ENCODE results near the gene ASCC3.

Gene ASCC3

GRCh38 chr6:100467129-100468015, 413.8 kb downstream of the ASCC3 start:
- H3K9me3 Mint-ChIP-seq, result peaks cover 18% of the 10 kb centered on the region
- H3K27me3 Mint-ChIP-seq, result peaks cover 94% of the 10 kb centered on the region
- H3K36me3 Mint-ChIP-seq (ENCODE audit: low read depth), result no peaks in the 10 kb centered on the region
- no peak overlapping the region for H3K4me3 Mint-ChIP-seq
- no peak for DNase-seq
- peaks cover 26% of the 10 kb centered on the region for H3K4me1 Mint-ChIP-seq (ENCODE audit: low read depth)
- H3K27ac Mint-ChIP-seq, result no peak overlapping the region

DNA sequence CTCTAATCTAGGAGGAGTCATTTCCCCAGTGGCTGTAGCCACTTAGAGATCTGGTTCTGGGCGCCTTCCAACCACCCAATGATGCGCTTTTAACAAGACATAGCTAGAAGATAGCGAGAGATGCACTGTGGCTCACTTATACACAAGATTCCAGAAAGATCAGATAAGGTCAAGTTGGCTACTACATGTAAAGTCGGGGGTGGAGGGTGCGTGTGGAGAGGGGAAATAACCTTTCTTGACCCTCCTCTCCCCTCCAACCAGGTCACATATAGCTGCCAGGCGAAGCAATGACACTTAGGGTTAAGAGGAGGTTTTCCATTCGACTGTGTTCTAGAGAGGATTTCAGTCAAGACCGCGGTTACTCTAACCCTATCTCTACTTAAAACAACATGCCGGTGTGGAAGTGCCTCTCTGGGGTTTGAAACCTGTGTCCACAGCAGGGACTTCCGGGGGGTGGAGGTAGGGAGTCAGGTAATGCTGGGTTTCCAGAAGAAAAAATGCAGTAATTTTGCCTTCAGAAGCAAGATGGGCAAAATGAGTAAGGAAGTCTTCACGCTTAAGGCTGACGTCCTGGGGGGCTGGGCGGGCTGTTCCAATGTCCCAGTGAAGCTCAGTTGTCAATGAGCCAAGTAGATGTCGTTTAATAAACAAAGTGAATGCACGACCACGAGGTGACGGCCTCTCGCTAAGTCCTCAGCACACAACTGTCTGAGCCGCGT, 414.6 kb downstream of the ASCC3 start:
- no peak for DNase-seq
- H3K9me3 Mint-ChIP-seq, result peaks cover 23% of the 10 kb centered on the region
- H3K4me3 Mint-ChIP-seq, result no peak overlapping the region
- H3K36me3 Mint-ChIP-seq (ENCODE audit: low read depth), result no peaks in the 10 kb centered on the region
- H3K4me1 Mint-ChIP-seq (ENCODE audit: low read depth), result peaks cover 27% of the 10 kb centered on the region
- peaks cover 94% of the 10 kb centered on the region for H3K27me3 Mint-ChIP-seq
- H3K27ac Mint-ChIP-seq, result no peak overlapping the region

DNA sequence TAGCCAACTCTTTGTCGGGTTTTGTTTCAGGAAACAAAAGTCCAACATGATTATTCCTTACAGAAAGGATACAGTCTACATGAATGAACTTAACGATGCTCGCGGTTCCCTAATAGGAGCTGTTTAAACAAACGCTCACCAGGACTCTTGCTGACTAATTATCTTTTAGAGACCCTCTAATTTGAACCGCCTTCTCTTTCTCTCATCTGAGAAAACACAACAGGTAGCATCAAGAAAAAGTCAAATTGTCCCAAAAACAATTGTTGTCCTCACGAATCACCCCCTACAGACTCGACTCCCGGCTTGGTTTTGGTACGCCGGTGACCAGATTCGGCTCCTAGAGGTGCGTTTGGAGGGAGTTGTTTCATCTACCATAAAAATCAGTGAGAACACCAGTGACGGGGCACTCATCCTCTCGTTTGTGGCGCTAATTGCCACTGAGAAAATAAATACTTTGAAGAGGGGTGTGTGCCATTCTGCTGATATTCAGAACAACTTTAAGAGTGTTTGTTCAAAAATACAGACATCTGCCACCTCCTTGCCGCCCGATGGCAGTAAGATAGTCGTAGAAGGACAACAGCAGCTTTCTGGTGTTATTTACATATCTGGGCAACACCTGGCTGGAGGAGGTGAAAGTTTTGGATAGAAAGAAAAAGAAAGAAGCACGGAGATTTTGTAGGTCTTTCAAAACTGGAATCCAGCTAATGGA, 415.3 kb downstream of the ASCC3 start:
- H3K27ac Mint-ChIP-seq, result peak overlapping the region; percentile 50
- H3K4me3 Mint-ChIP-seq, result peak overlapping the region; percentile 31
- DNase-seq, result no peak
- peaks cover 93% of the 10 kb centered on the region for H3K27me3 Mint-ChIP-seq
- peaks cover 23% of the 10 kb centered on the region for H3K9me3 Mint-ChIP-seq
- H3K36me3 Mint-ChIP-seq (ENCODE audit: low read depth), result no peaks in the 10 kb centered on the region
- peaks cover 30% of the 10 kb centered on the region for H3K4me1 Mint-ChIP-seq (ENCODE audit: low read depth)

DNA sequence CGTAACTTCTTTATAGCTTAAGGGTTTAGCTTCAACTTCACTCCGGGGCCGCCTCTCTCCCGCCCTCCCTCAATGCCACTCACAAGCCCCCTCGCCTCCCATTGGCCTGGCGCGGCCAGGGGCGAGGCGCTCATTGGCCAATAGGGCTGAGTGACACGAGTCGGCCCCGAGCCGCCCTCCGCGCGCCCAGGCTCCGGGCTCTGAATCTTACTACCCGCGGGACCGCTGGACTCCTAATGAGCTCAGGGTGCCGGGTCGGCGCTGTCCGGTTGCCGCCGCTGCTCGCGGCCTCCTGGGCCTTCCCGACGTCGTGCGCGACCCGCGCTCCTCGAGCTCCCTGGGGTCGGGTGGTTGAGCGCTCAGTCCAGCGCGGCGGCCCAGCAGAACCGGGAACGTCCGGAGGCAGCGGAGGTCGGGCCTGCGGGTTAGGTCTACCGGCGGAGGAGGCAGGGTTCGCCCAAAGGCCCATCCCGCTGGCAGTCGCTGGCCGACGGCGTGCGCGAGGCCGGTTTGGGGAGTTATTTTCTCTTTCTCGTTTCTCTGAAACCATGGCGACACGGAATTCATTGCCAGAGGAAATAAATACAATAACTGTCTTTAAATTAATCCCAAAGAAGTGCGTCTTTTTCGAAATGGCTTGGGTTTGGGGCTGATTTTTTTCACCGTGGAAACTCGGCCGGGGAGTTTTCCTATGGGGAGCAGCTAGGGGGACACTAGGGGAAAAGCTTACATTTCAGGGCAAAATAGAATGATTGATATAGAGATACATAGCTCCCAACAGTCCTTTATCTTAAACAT, 416.0 kb downstream of the ASCC3 start, which contains the start of gene SIM1:
SIM1 (minus strand) TSS at position 19 of the 798 bp plus-strand sequence. CDS start 1,453 bp downstream, outside the sequence.
- Mint-ChIP-seq H3K9me3 (peaks cover 23% of the 10 kb centered on the region), H3K4me1 (ENCODE audit: low read depth) (peaks cover 30% of the 10 kb centered on the region), H3K4me3 (peak within 1 kb of the TSS; percentile 31), H3K36me3 (ENCODE audit: low read depth) (no peaks in the 10 kb centered on the region), H3K27me3 (peaks cover 92% of the 10 kb centered on the region), H3K27ac (peak within 1 kb of the TSS; percentile 50)
- no peak for DNase-seq

- H3K27me3 Mint-ChIP-seq, result peaks cover 84% of the 10 kb centered on the region
- H3K36me3 Mint-ChIP-seq (ENCODE audit: low read depth), result no peaks in the 10 kb centered on the region
- peaks cover 23% of the 10 kb centered on the region for H3K9me3 Mint-ChIP-seq
- H3K4me1 Mint-ChIP-seq (ENCODE audit: low read depth), result peaks cover 30% of the 10 kb centered on the region
- no peak overlapping the region for H3K4me3 Mint-ChIP-seq
- no peak for DNase-seq
- H3K27ac Mint-ChIP-seq, result no peak overlapping the region
These were observed 416.8 kb downstream of the ASCC3 start for GRCh38 chr6:100464162-100464851.

DNA sequence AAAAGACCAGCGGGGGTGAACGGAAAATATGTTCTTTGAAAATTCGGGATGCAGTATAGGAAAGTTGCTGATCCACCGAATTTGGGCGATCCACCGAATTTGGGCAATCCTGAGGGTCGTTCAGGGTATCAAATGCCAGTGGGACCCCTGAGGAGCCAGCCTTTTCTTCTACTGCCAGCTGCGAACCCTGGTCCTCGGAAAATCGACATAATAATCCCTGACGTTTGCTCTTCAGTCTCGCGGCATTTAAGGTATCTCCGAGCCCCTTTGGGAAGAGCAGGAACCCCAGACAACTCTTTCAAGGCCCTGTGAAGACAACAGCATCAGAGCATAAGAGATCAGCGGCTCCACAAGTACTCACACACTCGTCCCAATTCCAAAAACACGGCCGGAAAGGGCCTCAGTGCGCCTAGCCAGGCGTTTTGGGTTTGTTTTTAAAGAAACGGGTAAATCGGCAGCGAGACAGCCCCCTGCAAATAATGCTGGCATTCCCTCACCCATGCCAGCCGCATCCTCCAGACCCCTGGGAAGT, 417.4 kb downstream of the ASCC3 start:
- Mint-ChIP-seq H3K4me3 (no peak overlapping the region), H3K27ac (no peak overlapping the region), H3K4me1 (ENCODE audit: low read depth) (peaks cover 30% of the 10 kb centered on the region), H3K27me3 (peaks cover 79% of the 10 kb centered on the region), H3K9me3 (peaks cover 26% of the 10 kb centered on the region), H3K36me3 (ENCODE audit: low read depth) (no peaks in the 10 kb centered on the region)
- no peak for DNase-seq

DNA sequence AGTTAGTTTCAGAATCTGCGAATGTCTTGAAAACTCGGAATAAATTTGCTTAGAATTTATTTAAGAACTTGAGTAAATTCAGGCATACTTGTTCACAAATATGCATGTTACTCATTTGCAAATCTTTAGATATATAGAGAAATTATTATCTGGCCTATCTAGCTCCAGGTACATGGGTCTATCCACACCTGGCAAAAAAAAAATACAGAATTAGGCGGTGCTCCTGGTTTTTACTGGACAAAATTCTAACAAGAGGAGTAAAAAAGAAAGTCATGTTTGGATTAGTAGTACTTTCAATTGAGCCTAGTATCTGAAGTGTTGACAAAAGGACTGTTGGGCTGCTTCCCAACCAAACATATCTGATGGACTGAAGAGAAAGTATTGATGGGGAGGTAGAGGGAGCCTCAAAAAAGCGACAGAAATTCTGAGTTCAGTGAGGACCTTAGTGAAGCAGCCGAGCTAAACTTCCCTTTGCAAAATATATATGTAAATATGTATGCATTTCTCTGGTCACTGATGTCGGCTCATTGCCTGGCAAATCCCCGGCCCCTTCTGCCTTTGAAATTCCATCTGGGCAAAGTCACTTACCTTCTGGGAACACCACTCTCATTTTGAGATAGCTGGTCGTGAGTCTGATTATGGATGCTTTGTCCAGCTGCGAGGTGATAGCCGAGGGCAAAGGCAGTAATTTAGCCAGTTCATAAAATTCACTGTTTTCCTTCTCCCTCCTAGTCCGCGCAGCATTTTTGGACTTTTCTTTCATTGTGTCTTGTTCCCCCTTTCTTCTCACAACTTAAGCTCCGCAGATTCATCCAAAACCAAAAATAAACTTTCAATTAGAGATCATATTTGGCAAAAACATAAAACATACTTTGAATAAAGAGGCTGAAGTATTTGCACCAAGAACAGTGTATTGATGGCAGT, 418.2 kb downstream of the ASCC3 start:
- Mint-ChIP-seq H3K9me3 (peaks cover 25% of the 10 kb centered on the region), H3K4me1 (ENCODE audit: low read depth) (peaks cover 29% of the 10 kb centered on the region), H3K4me3 (no peak overlapping the region), H3K27ac (peak overlapping the region; percentile 11), H3K36me3 (ENCODE audit: low read depth) (no peaks in the 10 kb centered on the region), H3K27me3 (peaks cover 72% of the 10 kb centered on the region)
- DNase-seq, result no peak

DNA sequence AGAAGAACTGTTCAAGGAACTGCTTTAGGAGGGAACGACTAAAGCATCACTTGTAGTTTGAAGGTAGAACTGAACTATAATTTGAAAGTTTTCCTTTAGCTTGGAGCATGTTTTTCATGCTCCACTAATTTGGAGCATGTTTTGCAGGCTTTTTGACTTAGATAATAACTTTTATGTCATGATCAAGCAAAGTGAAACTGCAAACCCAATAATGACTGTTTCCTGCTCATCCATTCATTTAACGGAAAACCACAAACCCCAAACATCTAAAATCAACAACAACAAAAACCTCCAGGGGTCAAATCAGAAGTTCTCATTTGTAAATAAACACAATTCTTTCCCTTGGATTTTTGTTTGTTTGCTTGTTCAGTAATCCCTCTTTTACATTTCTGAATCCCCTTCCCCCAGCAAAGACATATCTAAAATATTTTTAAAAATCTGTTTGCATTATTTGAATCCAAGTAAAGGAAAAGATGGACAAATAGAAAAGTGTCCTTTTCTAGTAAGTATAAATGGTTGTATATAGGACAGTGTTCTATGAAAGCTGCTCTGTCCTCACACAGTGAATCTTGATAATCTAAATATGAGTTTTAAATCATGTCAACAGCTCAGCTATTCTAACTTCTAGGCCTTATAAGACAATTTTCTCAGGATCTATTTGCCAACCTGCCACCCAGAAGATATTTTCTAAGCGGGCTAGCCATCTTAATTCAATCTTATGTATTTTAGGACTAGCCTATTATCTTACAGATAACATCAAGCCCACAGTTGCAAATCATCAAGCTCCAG, 419.0 kb downstream of the ASCC3 start:
- Mint-ChIP-seq H3K4me3 (no peak overlapping the region), H3K36me3 (ENCODE audit: low read depth) (no peaks in the 10 kb centered on the region), H3K9me3 (peaks cover 21% of the 10 kb centered on the region), H3K27ac (no peak overlapping the region), H3K4me1 (ENCODE audit: low read depth) (peaks cover 25% of the 10 kb centered on the region), H3K27me3 (peaks cover 63% of the 10 kb centered on the region)
- no peak for DNase-seq

DNA sequence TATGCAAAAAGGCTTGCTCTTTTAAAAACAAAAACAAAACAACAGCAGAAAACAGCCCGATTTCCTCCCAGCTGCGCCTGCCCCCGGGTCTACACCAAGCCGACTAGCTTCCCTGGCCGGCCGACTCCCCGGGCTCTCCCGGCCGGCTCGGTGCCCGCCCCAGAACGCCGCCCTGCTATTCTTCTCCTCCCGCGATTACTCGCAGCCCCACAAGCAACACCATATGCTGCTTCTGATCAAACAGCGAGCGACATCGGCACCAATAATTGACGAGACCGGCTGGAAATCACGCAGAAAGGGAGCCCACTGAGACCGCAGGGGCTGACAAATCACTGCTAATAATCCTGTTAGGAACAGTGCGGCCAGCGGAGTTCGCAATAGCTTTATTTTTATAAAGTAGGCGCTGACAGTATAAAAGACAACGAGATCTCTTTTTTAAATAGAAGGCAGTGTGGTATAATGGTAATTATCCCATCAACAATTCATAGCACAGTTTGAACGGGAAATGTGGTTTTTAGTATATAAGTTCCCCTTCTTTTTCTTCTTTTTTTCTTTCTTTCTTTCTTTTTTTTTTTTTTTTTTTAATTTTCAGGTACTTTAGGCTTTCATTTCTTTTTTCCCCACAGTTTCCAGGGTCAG, 419.7 kb downstream of the ASCC3 start:
- peaks cover 18% of the 10 kb centered on the region for H3K4me1 Mint-ChIP-seq (ENCODE audit: low read depth)
- H3K27me3 Mint-ChIP-seq, result peaks cover 56% of the 10 kb centered on the region
- DNase-seq, result no peak
- H3K4me3 Mint-ChIP-seq, result no peak overlapping the region
- H3K27ac Mint-ChIP-seq, result no peak overlapping the region
- H3K9me3 Mint-ChIP-seq, result peaks cover 14% of the 10 kb centered on the region
- H3K36me3 Mint-ChIP-seq (ENCODE audit: low read depth), result no peaks in the 10 kb centered on the region

GRCh38 chr6:100460650-100461204, 420.4 kb downstream of the ASCC3 start:
- H3K36me3 Mint-ChIP-seq (ENCODE audit: low read depth), result no peaks in the 10 kb centered on the region

DNA sequence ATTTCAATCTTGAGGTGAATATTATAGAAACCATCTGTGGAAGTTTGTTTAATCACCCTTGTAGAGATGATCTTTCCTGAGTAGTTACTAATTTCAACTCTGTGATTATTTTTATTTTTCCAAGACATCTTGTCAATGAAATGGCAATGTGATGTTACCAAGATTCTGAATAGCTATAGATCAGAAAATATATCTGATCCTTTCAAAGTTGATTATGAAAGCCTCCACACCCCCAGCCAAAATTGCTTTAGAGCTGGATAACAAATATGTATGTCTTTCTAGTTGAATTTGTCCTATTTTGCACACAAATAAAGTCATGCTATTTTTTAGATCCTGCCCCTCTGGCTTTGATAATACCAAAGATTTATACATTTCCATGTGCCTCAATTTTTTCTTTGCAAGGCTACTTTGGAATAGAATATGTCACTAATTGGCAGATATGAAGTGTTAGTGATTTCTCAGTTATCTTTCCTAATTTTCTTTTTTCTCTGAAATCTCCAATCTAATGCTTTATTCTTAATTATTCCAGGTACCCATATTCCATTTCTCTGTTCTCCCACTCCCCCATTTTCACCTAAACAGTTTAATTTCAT, 421.4 kb downstream of the ASCC3 start:
- H3K36me3 Mint-ChIP-seq (ENCODE audit: low read depth), result no peaks in the 10 kb centered on the region
- no peak for DNase-seq
- peaks cover 16% of the 10 kb centered on the region for H3K9me3 Mint-ChIP-seq
- peaks cover 40% of the 10 kb centered on the region for H3K27me3 Mint-ChIP-seq
- H3K27ac Mint-ChIP-seq, result no peak overlapping the region
- peaks cover 13% of the 10 kb centered on the region for H3K4me1 Mint-ChIP-seq (ENCODE audit: low read depth)
- H3K4me3 Mint-ChIP-seq, result no peak overlapping the region

More at GRCh38 chr6:100460650-100461204, 420.4 kb downstream of the ASCC3 start:
- Mint-ChIP-seq H3K27ac (no peak overlapping the region), H3K4me3 (no peak overlapping the region), H3K27me3 (peaks cover 49% of the 10 kb centered on the region), H3K9me3 (peaks cover 10% of the 10 kb centered on the region), H3K4me1 (ENCODE audit: low read depth) (peaks cover 17% of the 10 kb centered on the region)
- no peak for DNase-seq
